ENCODE results near the gene TRIM61. TPM values are rescaled to one million over a fixed set of nuclear protein-coding genes. Genes with fewer than 3 reads are reported as not detected.

The TRIM61 gene
- total and polyA plus RNA-seq, 12 donors: 0.57 to 12.2 (median 2.8) TPM

DNA sequence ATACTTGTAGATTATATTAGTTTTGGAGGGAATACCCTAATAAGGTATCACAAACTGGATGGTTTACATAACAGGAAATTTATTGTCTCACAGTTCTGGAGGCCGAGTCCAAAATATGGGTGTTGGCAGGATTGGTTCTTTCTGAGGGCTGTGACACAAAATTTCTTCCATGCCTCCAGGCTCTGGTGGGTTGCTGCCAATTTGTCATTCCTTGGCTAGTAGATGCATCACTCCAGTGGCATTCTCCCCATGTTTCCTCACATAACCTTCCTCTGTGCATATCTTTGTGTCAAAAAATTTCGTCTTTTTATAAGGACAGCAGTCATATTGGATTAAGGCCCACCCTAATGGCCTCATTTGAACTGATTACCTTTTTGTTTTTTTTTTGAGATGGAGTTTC lies 51.2 kb downstream of the TRIM61 start:
- H3K4me3 ChIP-seq: no peak overlapping the region
- no peak overlapping the region for H3K27ac ChIP-seq
- no peaks in the 10 kb centered on the region for H3K4me1 ChIP-seq (replicated peaks in 1 of 2)
- no peaks in the 10 kb centered on the region for H3K36me3 ChIP-seq (replicated peaks in 1 of 2)
- no peaks in the 10 kb centered on the region for H3K9me3 ChIP-seq (replicated peaks in 1 of 3)
- no peaks in the 10 kb centered on the region for H3K27me3 ChIP-seq
- intact Hi-C loops (cut with DNase I): no loop called here
- WGBS, 4 donors: 58 to 74% (median 71%) methylated on average over 2 of the region's 2 CpGs
- TF ChIP-seq, protein P1, sequence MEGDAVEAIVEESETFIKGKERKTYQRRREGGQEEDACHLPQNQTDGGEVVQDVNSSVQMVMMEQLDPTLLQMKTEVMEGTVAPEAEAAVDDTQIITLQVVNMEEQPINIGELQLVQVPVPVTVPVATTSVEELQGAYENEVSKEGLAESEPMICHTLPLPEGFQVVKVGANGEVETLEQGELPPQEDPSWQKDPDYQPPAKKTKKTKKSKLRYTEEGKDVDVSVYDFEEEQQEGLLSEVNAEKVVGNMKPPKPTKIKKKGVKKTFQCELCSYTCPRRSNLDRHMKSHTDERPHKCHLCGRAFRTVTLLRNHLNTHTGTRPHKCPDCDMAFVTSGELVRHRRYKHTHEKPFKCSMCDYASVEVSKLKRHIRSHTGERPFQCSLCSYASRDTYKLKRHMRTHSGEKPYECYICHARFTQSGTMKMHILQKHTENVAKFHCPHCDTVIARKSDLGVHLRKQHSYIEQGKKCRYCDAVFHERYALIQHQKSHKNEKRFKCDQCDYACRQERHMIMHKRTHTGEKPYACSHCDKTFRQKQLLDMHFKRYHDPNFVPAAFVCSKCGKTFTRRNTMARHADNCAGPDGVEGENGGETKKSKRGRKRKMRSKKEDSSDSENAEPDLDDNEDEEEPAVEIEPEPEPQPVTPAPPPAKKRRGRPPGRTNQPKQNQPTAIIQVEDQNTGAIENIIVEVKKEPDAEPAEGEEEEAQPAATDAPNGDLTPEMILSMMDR (IDR thresholded peaks at IDR 0.05): no peak
- no peak for TF ChIP-seq POLR2A (IDR thresholded peaks at IDR 0.05)
- no peak for DNase-seq

DNA sequence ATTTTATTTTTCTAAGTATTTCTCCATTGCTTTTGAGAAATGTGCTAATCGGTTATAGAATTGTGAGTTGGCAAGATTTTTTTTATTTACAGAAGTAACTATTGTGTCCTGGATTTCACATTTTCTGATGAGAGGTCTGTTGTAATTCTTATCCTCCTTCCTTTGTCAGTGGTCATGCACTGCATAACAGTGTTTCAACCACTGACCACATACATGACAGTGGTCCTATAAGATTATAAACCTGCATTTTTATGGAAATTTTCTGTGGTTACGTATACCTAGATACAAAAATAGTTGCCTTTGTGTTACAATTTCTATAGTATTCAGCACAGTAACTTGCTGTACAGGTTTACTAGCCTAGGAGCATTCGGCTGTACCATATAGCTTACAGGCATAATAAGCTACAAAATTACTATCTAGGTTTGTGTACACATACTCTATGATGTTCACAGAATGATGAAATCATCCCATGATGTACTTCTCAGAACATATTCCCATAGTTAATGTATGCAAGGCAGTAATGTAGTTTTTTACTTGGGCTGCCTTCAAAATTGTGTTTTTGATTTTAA lies 52.7 kb downstream of the TRIM61 start:
- Histone ChIP-seq H3K4me3 (no peak overlapping the region), H3K27me3 (no peaks in the 10 kb centered on the region), H3K27ac (no peak overlapping the region), H3K4me1 (replicated peaks in 1 of 2) (no peaks in the 10 kb centered on the region), H3K9me3 (replicated peaks in 1 of 3) (no peaks in the 10 kb centered on the region), H3K36me3 (replicated peaks in 1 of 2) (no peaks in the 10 kb centered on the region)
- DNase-seq: no peak
- 73 to 81% (median 78%) methylated on average over 3 of the region's 3 CpGs for WGBS, 4 donors
- intact Hi-C loops (cut with DNase I): no loop called here
- no peak for TF ChIP-seq POLR2A (IDR thresholded peaks at IDR 0.05)
- TF ChIP-seq, protein P1 (IDR thresholded peaks at IDR 0.05): no peak

DNA sequence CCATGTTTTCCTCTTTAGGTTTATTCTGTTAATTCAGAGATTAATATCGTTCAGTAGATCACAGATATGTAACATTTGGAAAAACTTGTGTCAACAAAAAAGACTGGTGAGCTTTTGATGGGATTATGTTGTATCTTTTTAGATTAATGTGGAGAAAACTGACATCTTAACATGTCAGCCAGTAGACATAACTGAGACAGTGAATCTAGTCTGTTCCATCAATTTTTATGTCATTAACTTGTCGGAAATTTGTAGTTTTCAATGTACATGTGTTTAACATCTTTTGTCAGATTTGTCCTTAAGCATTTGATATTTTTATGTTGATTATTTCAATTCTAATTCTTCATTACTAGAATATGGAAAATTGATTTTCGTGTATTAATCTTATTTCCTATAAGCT lies 58.5 kb downstream of the TRIM61 start:
- Histone ChIP-seq H3K4me3 (no peak overlapping the region), H3K27me3 (no peaks in the 10 kb centered on the region), H3K4me1 (replicated peaks in 1 of 2) (no peaks in the 10 kb centered on the region), H3K9me3 (replicated peaks in 1 of 3) (no peaks in the 10 kb centered on the region), H3K27ac (no peak overlapping the region), H3K36me3 (replicated peaks in 1 of 2) (no peaks in the 10 kb centered on the region)
- TF ChIP-seq, protein P1 (IDR thresholded peaks at IDR 0.05): no peak
- no peak for TF ChIP-seq POLR2A (IDR thresholded peaks at IDR 0.05)
- 54 to 70% (median 66%) methylated on average over 3 of the region's 3 CpGs for WGBS, 4 donors
- no peak for DNase-seq
- intact Hi-C loops (cut with DNase I): no loop called here

Small RNA genes within 50 kb of the gene (small RNA-seq; reads per million reads assigned to genes)
- gene AC106872.12: 0 reads per million in 2 donors

Other genes starting within 250 kb of the TRIM61 start
- gene SMIM31, start 223.5 kb downstream of the TRIM61 start, total RNA-seq: not detected
- gene SMIM31, start 223.5 kb downstream of the TRIM61 start, polyA plus RNA-seq: not detected
- not detected for gene APELA, start 100.5 kb downstream of the TRIM61 start, total RNA-seq
- gene APELA, start 100.5 kb downstream of the TRIM61 start, polyA plus RNA-seq: not detected
- gene TRIM60, start 54.3 kb upstream of the TRIM61 start, total RNA-seq: not detected
- gene TRIM60, start 54.3 kb upstream of the TRIM61 start, polyA plus RNA-seq: not detected
- gene TRIM75, start 76.2 kb upstream of the TRIM61 start, total RNA-seq: not detected
- not detected for gene TRIM75, start 76.2 kb upstream of the TRIM61 start, polyA plus RNA-seq
- 10 to 100 TPM; 16.0 to 35.5 (median 24.3) TPM for gene TMEM192, start 135.2 kb upstream of the TRIM61 start, total RNA-seq
- gene TMEM192, start 135.2 kb upstream of the TRIM61 start, polyA plus RNA-seq: 10 to 100 TPM in 1 of 3 donors, 1 to 10 TPM in 2; 4.3 to 36.6 (median 4.6) TPM
- gene KLHL2, start 229.9 kb upstream of the TRIM61 start, total RNA-seq: 10 to 100 TPM; 19.1 to 45.5 (median 26.2) TPM
- gene KLHL2, start 229.9 kb upstream of the TRIM61 start, polyA plus RNA-seq: 10 to 100 TPM in 2 of 3 donors, 1 to 10 TPM in 1; 9.7 to 33.2 (median 11.3) TPM